Measurements from ENCODE around the gene HOXA9. TPM values are rescaled to one million over a fixed set of nuclear protein-coding genes. Genes with fewer than 3 reads are reported as not detected.

Gene HOXA9
- polyA plus RNA-seq, 1 of the 3 experiments (the other 2 are of a cell fraction): not detected

DNA sequence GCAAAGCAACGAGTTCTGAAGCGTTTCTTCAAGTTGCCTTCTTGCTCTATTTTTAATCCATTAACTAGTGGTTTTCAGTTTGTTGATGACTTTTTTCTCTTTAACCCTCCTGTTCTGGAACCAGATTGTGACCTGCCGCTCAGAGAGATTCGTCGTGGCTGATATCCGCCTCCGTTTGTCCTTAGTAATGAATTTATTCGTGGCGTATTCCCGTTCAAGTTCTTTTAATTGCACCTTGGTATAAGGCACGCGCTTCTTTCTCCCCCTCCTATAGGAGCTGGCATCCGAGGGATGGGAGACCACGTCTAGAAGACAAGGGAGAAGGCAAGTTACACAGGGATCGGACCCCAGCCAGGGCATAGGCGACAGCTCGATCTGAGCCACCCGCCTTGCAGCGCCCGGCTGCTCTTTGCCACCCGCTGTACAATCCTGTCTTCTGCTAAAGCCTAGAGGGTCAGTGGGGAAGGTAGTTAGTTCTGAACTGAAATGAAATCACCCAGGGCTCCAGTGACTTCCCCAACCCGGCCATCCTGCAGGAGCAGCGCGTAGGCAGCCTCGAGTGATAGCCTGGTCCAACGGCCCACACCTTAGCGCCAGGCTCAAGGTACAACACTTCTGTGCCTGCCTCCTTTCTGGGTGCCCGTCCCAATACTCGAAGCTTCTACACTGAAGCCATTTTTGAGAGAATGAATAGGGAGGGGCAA lies 33.0 kb upstream of the HOXA9 start:
- H3K9ac ChIP-seq: no peak overlapping the region
- no peak overlapping the region for H2AFZ ChIP-seq (ENCODE audit: low read depth)
- H3K4me3 ChIP-seq (ENCODE audit: low read depth in 2 of 2, low read length in 1 of 2): no peak overlapping the region
- TF ChIP-seq RFX5 (IDR thresholded peaks at IDR 0.05; ENCODE audit: low read length) (no peak), EP300 (IDR thresholded peaks at IDR 0.05; ENCODE audit: borderline replicate concordance in 1 of 2, low read depth in 1 of 2, low read length in 1 of 2) (no peak), MEF2A (IDR thresholded peaks at IDR 0.05; ENCODE audit: borderline replicate concordance, low read depth) (no peak), CHD2 (IDR thresholded peaks at IDR 0.05; ENCODE audit: low read length, partially characterized antibody) (no peak), NRF1 (IDR thresholded peaks at IDR 0.05; ENCODE audit: low read depth, low read length) (no peak)
- TF ChIP-seq, protein P1, sequence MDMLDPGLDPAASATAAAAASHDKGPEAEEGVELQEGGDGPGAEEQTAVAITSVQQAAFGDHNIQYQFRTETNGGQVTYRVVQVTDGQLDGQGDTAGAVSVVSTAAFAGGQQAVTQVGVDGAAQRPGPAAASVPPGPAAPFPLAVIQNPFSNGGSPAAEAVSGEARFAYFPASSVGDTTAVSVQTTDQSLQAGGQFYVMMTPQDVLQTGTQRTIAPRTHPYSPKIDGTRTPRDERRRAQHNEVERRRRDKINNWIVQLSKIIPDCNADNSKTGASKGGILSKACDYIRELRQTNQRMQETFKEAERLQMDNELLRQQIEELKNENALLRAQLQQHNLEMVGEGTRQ (IDR thresholded peaks at IDR 0.05; ENCODE audit: borderline replicate concordance, low read depth, low read length): no peak
- H3K4me2 ChIP-seq: no peak overlapping the region
- H3K9me2 ChIP-seq: no peaks in the 10 kb centered on the region
- H3K27ac ChIP-seq (ENCODE audit: low read depth in 2 of 2, low read length in 1 of 2): no peak overlapping the region
- peaks cover 8% of the 10 kb centered on the region for H3F3A ChIP-seq (replicated peaks; ENCODE audit: insufficient read depth)
- DNase-seq: no peak
- no peaks in the 10 kb centered on the region for H3K36me3 ChIP-seq (replicated peaks in 1 of 2; ENCODE audit: control insufficient read depth in 1 of 2, insufficient read depth in 2 of 2, low read length in 1 of 2)
- H3K27me3 ChIP-seq (ENCODE audit: insufficient read depth): peaks cover 84% of the 10 kb centered on the region
- POLR2A ChIA-PET: interaction anchor here (0.5 kb wide), 1 partner anchor 11 kb away, joined by 4 read pairs; no protein-coding TSS in a partner anchor
- H3K79me2 ChIP-seq (ENCODE audit: insufficient read depth): no peaks in the 10 kb centered on the region
- 11% methylated on average over 29 of the region's 29 CpGs for WGBS (ENCODE audit: low lambda C conversion rate)
- CTCF ChIA-PET: interaction anchor here (0.6 to 5.2 kb wide), 15 partner anchors 12 to 898 kb away, joined by 3 to 44 read pairs (median 3); no protein-coding TSS in a partner anchor
- H4K20me1 ChIP-seq (ENCODE audit: insufficient read depth): peaks cover 9% of the 10 kb centered on the region
- H3K4me1 ChIP-seq (ENCODE audit: control insufficient read depth in 1 of 2, insufficient read depth in 2 of 2, low read depth in 1 of 2, low read length in 1 of 2): no peaks in the 10 kb centered on the region; a peak in 1 of 4 replicates
- no peaks in the 10 kb centered on the region for H3K9me3 ChIP-seq

DNA sequence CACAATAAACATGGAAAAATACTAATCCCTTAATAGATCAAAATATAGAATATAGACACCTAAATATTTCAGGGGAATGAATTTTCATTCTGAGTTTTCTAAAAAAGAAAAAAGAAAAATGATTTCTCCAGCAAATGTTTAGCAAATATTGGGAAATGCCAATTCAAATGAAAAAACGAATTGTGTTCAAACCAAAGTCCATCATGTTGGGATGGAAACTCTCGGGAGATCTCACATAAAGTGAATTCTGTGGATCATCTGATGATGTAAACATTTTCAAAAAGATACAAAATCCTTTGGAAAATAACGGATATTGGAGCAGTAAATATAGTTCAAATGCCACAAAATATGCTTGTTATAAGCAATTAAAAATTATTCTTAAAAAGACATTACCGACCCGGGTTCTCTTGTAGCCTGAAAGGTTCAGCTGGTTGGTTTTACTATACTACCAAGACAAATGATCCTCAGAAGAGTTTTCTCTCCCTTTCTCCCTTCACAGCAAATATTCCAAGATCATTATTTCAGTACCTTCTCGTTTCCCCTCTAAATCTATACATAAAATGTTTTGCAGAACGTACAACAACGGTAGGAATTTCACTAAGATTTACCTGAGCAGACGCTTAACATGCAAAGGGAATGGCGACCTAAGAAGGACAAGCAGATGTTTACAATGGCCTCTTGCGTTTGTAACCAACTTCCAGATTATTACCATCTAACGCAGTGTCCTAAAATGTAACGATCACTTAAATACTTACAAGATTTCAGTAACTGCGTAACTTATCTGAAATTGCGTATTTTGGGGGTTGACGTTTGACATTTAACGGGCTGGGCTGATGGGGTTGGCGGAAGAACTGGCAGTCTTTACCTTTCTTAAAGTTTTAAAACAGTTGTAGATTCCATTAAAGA lies 32.1 kb upstream of the HOXA9 start:
- H3K9me3 ChIP-seq: no peaks in the 10 kb centered on the region
- TF ChIP-seq, protein P2, sequence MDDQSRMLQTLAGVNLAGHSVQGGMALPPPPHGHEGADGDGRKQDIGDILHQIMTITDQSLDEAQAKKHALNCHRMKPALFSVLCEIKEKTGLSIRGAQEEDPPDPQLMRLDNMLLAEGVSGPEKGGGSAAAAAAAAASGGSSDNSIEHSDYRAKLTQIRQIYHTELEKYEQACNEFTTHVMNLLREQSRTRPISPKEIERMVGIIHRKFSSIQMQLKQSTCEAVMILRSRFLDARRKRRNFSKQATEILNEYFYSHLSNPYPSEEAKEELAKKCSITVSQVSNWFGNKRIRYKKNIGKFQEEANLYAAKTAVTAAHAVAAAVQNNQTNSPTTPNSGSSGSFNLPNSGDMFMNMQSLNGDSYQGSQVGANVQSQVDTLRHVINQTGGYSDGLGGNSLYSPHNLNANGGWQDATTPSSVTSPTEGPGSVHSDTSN (IDR thresholded peaks at IDR 0.05): no peak
- TF ChIP-seq TEAD4 (IDR thresholded peaks at IDR 0.05; ENCODE audit: borderline replicate concordance, insufficient read depth) (no peak), EZH2phosphoT487 (IDR thresholded peaks at IDR 0.05; ENCODE audit: borderline replicate concordance, low read depth) (peak; percentile 56), ELF1 (IDR thresholded peaks at IDR 0.05) (no peak), NRF1 (IDR thresholded peaks at IDR 0.05; ENCODE audit: low read depth, low read length) (no peak), RXRA (IDR thresholded peaks at IDR 0.05; ENCODE audit: borderline replicate concordance, low read depth) (no peak)
- TF ChIP-seq, protein P1 (IDR thresholded peaks at IDR 0.05; ENCODE audit: borderline replicate concordance, low read depth, low read length): no peak
- peaks cover 0 to 4% of the 10 kb centered on the region in 2 experiments; a peak in 1 of 4 replicates for H3K4me1 ChIP-seq (ENCODE audit: control insufficient read depth in 1 of 2, insufficient read depth in 2 of 2, low read depth in 1 of 2, low read length in 1 of 2)
- ChIA-PET CTCF (interaction anchor here (0.6 to 5.2 kb wide), 5 partner anchors 13 to 823 kb away, joined by 3 to 44 read pairs (median 20); no protein-coding TSS in a partner anchor), POLR2A (no interaction called here)
- no peak for DNase-seq
- no peaks in the 10 kb centered on the region for H3K36me3 ChIP-seq (replicated peaks in 1 of 2; ENCODE audit: control insufficient read depth in 1 of 2, insufficient read depth in 2 of 2, low read length in 1 of 2)
- H3K4me3 ChIP-seq (ENCODE audit: low read depth in 2 of 2, low read length in 1 of 2): no peak overlapping the region
- H3F3A ChIP-seq (replicated peaks; ENCODE audit: insufficient read depth): peaks cover 8% of the 10 kb centered on the region
- H3K79me2 ChIP-seq (ENCODE audit: insufficient read depth): no peaks in the 10 kb centered on the region
- no peak overlapping the region for H2AFZ ChIP-seq (ENCODE audit: low read depth)
- H3K27ac ChIP-seq (ENCODE audit: low read depth in 2 of 2, low read length in 1 of 2): no peak overlapping the region
- H4K20me1 ChIP-seq (ENCODE audit: insufficient read depth): peaks cover 9% of the 10 kb centered on the region
- no peak overlapping the region for H3K4me2 ChIP-seq
- no peak overlapping the region for H3K9ac ChIP-seq
- 21% methylated on average over 18 of the region's 18 CpGs for WGBS (ENCODE audit: low lambda C conversion rate)
- peaks cover 82% of the 10 kb centered on the region for H3K27me3 ChIP-seq (ENCODE audit: insufficient read depth)
- no peaks in the 10 kb centered on the region for H3K9me2 ChIP-seq
